ENCODE results near the gene LRP8. TPM values are rescaled to one million over a fixed set of nuclear protein-coding genes. Genes with fewer than 3 reads are reported as not detected.

Gene LRP8
- total and polyA plus RNA-seq, 9 of the 15 experiments (the other 6 are each of a cell fraction or from before 2014, with no cell fraction given) = 7.1 to 56.1 (median 31.3) TPM

- TF ChIP-seq, protein P1, sequence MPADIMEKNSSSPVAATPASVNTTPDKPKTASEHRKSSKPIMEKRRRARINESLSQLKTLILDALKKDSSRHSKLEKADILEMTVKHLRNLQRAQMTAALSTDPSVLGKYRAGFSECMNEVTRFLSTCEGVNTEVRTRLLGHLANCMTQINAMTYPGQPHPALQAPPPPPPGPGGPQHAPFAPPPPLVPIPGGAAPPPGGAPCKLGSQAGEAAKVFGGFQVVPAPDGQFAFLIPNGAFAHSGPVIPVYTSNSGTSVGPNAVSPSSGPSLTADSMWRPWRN (IDR thresholded peaks at IDR 0.05; ENCODE audit: low read depth) = no peak
- TF ChIP-seq ZNF707 (CRISPR knock-in tag; conservative IDR thresholded peaks at IDR 0.05) (no peak), ELF2 (CRISPR knock-in tag; IDR thresholded peaks at IDR 0.05) (peak; percentile 15; the same call in 1 of the 2 replicates), EWSR1 (IDR thresholded peaks at IDR 0.05; ENCODE audit: borderline replicate concordance, low read depth, partially characterized antibody) (no peak), ZNF561 (CRISPR knock-in tag; conservative IDR thresholded peaks at IDR 0.05) (no peak), RNF219 (CRISPR knock-in tag; IDR thresholded peaks at IDR 0.05) (no peak), NFE2 (IDR thresholded peaks at IDR 0.05; ENCODE audit: low read depth) (peak; percentile 19; the same call in 1 of the 2 replicates), MTA3 (IDR thresholded peaks at IDR 0.05; ENCODE audit: borderline replicate concordance) (no peak; the same call in 1 of the 2 replicates), HIVEP1 (CRISPR knock-in tag; IDR thresholded peaks at IDR 0.05) (no peak), MTF1 (CRISPR knock-in tag; IDR thresholded peaks at IDR 0.05; ENCODE audit: borderline replicate concordance) (no peak), ZNF589 (CRISPR knock-in tag; IDR thresholded peaks at IDR 0.05; ENCODE audit: low read depth) (peak; percentile 65), XRCC4 (IDR thresholded peaks at IDR 0.05; ENCODE audit: extremely low read depth, insufficient read depth, insufficient read length) (no peak), NFRKB (IDR thresholded peaks at IDR 0.05; ENCODE audit: low read depth) (0 out of 2 replicates have a peak, but pooled peaks have one; percentile 21), RERE (CRISPR knock-in tag; IDR thresholded peaks at IDR 0.05; ENCODE audit: borderline replicate concordance) (no peak), ZBTB43 (CRISPR knock-in tag; IDR thresholded peaks at IDR 0.05) (no peak), GTF2E2 (tag; IDR thresholded peaks at IDR 0.05) (0 out of 2 replicates have a peak, but pooled peaks have one; percentile 19), TCF7 (IDR thresholded peaks at IDR 0.05; ENCODE audit: borderline replicate concordance) (no peak)
Measured at GRCh38 chr1:53324728-53325297, 3.1 kb downstream of the LRP8 start (continued).

Measured in K562 (cell line).